PC-3 (cell line): ENCODE data around the gene ACVR2A.

ENCODE experiments used
- CTCF ChIP-seq: fragments of 300-600 bp; sonication (generic); conservative IDR thresholded peaks from 2 replicates; pipeline ENCODE4 v1.5.1; 2017; ENCODE audit warnings: antibody characterized with exemption, low read depth, mild to moderate bottlenecking, low read length
- EZH2 ChIP-seq: fragments of 300-600 bp; sonication (generic); IDR thresholded peaks from one replicate; pipeline ENCODE4 v1.6.1; 2017; ENCODE audit warnings: antibody characterized with exemption, mild to moderate bottlenecking, low read length; ENCODE audit not compliant: unreplicated experiment
- EZH2phosphoT487 ChIP-seq: fragments of 300-600 bp; sonication (generic); IDR thresholded peaks from 2 replicates; pipeline ENCODE4 v1.6.1; 2018; ENCODE audit warnings: mild to moderate bottlenecking, antibody characterized with exemption, low read length, borderline replicate concordance

GRCh38 chr2:147937744-147938349 is 93.0 kb downstream of the ACVR2A start:
- TF ChIP-seq CTCF (peak; percentile 87), EZH2 (no peak), EZH2phosphoT487 (no peak)
